Heart left ventricle (tissue), 13 donors: ENCODE data around the gene F3.

Experiments used
- POLR2A ChIP-seq, 2 donors: fragments of 450-650 bp; IDR thresholded peaks; one replicate each; pipeline ENCODE4 v1.6.1; 2017; ENCODE audit warnings: antibody characterized with exemption in 2 of 2, mild to moderate bottlenecking in 2 of 2, moderate library complexity in 2 of 2
- TF ChIP-seq, protein P1 (sequence below), 12 donors: fragments of 200-600 bp; sonication (generic) in 4 of 12; IDR thresholded peaks; one replicate each; pipeline versions ENCODE4 v1.5.0 to v1.8.0; 2018 to 2022; ENCODE audit warnings: antibody characterized with exemption in 12 of 12, mild to moderate bottlenecking in 5 of 12
- donor health status: ischemic (EF 13 %, LVEDD 7.1; RV severe dilation, severe dysfunction).
- donor health status: DM: no; HTN: yes; CAD: no.
- donor health status: DM: no; HTN: no; CAD: no.
- donor health status: ischemic (EF 25% LVEDD 6.9; RV normal size, moderate dysfunction).
- donor health status: ischemic (EF 25% LVEDD 5.7; RV mildly dilated, moderate dysfunction).
- donor health status: ischemic (EF 35%, LVEDD 5.7; RV mildly dilated, moderate dysfunction).
- donor health status: nonischemic (EF 11% LVEDD 7.7; RV severe dilation, severe dysfunction).
- donor health status: DM: yes; HTN: yes; CAD: no.
- donor health status: PGD.
- donor health status: ischemic (EF 29% LVEDD 5.4; RV normal size, mild dysfunction).
- donor health status: nonischemic (EF 23%, LVEDD 6.1; RV moderate dilation, normal function).

DNA sequence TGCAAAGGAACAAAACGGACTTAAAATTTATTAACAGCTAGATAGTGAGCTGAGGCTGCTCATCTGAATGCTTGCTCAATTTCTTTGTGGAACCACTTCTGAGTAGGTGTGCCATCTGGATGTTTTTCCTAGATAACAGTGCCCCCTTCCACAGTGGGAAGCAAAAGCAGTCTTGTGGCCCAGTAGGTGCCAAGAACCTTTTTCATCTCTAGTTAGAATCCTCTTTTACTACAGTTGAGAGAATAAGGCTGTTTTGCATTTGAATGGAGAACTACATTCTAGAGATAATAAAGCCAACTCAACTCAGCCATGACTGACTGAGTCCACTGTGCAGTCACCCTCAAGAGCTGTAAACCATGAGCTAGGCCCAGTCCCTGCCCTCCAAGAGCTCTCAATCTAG is 13.3 kb downstream of the F3 start:
- TF ChIP-seq, protein P1, sequence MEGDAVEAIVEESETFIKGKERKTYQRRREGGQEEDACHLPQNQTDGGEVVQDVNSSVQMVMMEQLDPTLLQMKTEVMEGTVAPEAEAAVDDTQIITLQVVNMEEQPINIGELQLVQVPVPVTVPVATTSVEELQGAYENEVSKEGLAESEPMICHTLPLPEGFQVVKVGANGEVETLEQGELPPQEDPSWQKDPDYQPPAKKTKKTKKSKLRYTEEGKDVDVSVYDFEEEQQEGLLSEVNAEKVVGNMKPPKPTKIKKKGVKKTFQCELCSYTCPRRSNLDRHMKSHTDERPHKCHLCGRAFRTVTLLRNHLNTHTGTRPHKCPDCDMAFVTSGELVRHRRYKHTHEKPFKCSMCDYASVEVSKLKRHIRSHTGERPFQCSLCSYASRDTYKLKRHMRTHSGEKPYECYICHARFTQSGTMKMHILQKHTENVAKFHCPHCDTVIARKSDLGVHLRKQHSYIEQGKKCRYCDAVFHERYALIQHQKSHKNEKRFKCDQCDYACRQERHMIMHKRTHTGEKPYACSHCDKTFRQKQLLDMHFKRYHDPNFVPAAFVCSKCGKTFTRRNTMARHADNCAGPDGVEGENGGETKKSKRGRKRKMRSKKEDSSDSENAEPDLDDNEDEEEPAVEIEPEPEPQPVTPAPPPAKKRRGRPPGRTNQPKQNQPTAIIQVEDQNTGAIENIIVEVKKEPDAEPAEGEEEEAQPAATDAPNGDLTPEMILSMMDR (IDR thresholded peaks at IDR 0.05): no peak
- TF ChIP-seq POLR2A (IDR thresholded peaks at IDR 0.05): no peak
